GM19395 (cell line): Measurements from ENCODE around the gene ALX3.
"Not testable (repeated sequence)": the region's sequence is repeated elsewhere in the genome, so short reads cannot be mapped to it uniquely, and the experiment has no call there.

Experiments used
- ATAC-seq: cut with Tn5 transposase; IDR thresholded peaks from one replicate; pipeline ENCODE4 v1.9.1; 2021; ENCODE audit warnings: mild to moderate bottlenecking, moderate library complexity; ENCODE audit not compliant: unreplicated experiment

Gene ALX3

DNA sequence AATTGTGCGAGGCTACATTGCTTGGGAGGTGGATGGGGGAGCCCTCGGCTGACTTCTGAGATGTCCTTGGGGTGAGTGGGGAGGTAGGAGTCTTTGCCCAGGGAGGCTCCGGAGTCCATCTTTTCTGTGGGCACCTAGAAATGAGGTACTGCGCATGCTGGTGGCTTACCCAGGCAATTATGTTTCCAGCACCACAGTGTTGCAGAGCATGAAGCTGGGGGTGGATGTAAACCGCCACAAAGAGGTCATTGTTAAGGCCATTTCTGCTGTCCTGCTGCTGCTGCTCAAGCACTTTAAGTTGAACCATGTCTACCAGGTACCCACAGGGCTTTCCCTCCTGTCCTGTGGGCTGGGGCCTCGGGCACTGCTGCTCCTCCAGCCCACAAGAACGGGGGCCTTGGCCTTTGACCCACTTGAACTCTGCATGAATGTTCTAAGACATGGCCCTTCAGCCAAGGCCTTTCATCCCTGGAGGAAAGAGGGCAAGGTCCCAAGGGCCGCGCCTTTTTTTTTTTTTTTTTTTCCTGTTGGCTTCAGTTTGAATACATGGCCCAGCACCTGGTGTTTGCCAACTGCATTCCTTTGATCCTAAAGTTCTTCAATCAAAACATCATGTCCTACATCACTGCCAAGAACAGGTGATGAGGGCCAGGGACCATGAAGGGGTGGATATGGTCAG lies 21.4 kb downstream of the ALX3 start:
- ATAC-seq = no peak

DNA sequence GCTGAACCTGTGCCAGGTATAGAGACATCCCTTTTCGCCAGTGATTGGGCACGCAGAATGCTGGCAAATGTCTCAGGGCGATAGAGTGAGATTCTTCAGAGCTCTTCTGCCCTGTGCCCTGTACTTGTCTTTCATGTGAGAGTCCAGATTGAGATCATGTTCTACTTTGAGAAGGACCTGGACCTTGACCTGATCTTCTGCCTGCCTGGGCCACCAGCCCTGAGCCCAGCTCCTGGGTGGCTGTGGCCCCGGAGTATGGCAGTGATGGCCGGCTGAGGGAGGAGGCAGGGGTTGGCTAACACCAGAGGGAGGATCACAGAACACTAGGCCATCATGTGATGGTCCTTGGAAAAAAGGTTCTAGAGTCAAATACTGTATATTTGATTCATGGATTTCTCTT lies 22.2 kb downstream of the ALX3 start:
- no peak for ATAC-seq

DNA sequence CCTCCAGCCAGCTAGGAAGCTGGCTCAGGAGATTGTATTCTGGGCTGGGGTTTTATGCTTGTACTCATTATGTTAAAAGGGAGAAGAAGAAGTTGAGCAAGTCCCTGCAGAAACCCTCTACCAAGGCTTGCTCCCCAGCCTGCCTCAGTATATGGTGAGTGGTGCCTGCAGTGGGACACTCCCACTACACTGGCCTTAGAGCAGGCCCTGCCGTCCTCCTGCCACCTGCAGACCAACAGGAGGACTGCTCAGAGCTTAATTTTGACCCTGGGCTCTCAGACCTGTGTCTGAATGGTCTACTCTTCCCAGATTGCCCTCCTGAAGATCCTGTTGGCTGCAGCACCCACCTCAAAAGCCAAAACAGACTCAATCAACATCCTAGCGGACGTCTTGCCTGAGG lies 23.0 kb downstream of the ALX3 start:
- no peak for ATAC-seq

DNA sequence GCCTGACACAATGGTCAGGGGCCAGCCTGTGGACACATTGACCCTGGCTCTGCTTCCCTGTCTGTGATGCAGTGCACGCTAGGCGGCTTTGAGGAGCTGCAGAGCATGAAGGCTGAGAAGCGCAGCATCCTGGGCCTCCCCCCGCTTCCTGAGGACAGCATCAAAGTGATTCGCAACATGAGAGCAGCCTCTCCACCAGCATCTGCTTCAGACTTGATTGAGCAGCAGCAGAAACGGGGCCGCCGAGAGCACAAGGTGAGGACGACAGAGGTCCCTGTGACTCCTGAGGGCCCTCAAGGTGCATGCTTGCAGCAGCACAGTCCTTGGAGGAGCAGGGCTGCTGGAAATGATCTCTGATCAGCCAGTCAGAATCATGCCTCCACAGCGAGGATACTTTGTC lies 27.5 kb downstream of the ALX3 start:
- no peak for ATAC-seq

DNA sequence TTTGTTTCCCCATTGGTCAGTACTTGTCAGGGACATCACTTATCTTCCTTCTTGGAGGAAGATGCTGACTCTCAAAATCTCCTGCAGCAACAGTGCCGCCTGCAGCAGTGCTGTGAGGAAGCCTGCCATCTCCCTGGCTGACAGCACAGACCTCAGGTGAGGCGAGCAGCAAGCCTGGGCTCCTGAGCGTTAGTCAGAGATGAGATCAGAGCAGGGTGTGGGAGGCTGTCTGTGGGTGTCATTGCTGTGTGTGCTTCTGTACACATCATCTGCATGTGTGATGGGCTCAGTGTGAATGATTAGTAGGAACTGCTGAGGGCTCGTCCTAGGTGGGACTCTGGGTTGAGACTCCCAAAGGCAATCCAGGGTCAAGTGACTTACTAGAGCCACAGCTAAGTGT lies 29.9 kb downstream of the ALX3 start:
- no peak for ATAC-seq

DNA sequence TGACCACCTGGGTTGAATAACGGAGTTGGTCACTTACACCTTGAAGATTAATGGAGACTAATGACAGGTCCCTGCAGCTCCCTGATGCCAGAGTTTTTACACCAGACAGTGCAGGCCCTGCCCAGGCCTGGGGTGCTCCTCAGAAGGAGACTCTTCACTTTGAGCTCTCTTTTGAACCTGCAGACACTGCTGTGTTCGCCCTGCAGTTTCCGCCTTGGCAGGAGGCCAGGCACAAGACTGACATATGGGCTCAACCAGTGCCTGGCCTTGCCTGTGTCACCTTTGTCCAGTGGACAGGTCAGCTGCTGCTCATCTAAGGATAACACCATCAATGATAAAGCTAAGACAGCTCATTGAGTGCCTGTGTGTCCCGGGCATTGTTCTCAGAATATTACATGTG lies 30.8 kb downstream of the ALX3 start:
- no peak for ATAC-seq

DNA sequence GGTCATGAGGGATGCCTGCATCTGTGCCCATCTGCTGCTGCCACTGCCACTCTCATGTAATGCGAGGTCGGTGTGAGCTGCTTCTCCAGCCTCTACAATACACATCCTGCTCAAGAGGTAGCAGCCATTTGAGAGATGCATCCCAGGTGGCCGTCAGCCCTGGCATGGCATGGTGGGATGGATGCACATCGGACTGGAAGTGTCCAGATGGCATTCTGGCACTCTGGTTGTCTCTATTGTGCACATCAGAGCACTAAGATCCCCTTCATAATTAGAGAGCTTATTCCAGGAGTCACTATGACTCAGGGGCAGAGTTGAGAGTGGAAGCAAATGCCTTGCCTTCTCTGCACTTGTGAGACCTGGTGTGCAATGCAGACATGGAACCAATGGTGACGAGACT lies 32.2 kb downstream of the ALX3 start:
- ATAC-seq = no peak

DNA sequence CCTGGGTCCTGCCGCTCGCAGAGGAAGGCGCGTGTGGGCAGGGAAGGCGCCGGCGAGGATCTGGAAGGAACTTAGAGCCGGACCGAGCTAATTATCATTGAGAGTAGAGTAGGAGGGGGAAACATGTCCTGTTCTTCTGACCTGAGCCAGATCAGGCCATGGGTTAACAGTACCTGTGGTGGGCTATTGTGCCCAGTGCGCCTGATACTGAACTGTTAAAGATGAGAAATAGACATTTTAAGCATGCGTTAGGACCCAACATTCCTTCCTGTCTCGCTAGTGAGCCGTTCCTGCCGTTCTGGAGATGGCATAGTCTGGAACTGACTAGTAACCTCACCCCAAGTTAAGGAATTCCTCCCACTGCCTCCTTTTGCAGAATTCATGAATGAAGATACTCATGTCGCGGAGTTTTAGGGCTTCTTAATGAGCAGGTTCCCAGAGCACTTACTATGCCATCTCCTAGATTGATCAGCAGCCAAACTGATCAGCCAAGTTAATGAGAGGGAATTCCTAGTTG lies 35.2 kb downstream of the ALX3 start:
- peak; percentile 13 for ATAC-seq

DNA sequence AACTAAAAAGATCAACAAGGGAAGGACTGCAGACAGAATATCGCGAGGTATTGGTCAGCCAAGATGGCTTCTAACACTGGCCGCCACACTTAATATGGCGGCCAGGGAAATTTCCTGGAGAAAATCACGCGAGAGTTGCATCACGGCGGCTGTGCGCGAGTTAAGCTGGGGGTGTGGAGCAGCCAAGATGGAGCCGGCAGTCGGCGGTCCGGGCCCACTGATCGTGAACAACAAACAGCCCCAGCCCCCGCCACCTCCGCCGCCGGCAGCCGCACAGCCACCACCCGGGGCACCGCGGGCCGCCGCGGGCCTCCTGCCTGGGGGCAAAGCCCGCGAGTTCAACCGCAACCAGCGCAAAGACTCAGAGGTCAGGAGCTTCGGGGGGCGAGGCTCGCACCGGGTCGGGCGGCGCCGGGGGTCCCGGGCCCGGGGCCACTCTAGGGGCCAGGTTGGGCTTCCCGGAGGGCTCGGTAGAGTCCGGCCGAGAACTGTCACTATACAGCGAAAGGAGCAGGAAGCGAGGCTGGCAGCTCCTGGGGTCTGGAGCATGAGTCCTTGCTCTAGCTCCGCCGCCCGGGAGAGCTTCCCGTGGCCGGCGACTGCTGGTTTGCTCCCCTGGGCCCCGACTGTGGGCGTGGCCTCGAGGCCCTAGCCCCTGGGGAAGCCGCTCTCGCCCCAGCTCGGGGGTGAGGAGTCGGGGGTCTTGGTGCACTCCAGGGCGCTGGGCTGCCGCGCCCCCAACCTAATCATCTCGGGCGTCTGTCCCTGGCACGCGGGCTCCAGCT lies 35.8 kb downstream of the ALX3 start, which contains the start of gene STRIP1:
STRIP1 (plus strand) TSS at position 174 of the 785 bp plus-strand sequence; CDS start at position 188, 14 bp downstream.
- ATAC-seq = peak; percentile 93

DNA sequence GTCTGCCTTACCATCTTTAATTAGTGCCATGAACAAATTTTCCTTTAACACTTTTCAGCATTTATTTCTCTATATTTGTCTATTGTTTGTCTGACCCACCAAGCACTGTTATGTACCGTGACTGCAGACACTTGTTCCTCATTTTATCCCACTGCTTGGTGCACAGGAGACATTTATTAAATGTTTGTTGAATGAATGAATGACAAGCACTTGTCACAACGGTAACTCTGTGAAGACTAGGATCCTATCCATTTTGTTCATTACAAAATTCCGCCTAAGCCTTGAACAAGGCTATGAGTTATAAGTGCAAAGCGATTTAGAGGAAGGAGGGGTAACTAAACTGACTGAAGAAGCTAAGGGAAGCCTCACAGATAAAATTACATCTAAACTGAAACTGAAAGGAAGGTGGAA lies 36.4 kb downstream of the ALX3 start:
- ATAC-seq = no peak

DNA sequence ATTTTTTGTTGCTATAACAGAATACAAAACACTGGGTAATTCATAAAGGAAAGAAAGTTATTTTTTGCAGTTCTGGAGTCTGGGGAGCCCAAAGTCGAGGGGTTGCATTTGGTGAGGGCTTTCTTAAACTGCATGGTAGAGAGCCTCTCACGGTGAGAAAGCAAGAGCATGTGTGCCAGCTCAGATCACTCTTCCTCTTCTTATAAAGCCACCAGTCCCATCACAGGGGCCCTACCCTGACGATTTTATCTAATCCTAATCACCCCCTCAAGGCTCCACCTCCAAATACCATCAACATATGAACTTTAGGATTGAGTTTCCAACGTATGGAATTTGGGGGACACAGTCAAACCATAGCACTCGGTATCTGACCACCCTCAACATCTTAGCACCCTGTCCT lies 37.1 kb downstream of the ALX3 start:
- ATAC-seq = no peak

DNA sequence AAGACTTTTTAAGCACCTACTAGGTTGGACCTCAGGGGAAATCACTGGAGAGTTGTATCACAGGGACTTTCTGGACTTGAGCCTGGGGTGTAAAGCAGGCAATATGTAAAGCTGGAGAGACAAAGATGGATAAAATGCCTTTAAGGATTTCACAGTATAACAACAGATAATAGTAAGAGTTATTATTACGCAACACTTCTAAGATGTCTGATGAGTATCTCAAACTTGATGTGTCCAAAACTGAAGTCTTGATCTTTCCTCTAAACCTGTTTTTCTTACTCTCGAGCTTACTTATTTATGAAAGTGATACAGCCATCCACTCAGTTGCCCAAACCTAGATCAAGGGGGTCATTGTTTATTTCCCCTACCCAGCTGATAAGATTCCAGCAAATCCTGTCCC lies 38.1 kb downstream of the ALX3 start:
- ATAC-seq = no peak

DNA sequence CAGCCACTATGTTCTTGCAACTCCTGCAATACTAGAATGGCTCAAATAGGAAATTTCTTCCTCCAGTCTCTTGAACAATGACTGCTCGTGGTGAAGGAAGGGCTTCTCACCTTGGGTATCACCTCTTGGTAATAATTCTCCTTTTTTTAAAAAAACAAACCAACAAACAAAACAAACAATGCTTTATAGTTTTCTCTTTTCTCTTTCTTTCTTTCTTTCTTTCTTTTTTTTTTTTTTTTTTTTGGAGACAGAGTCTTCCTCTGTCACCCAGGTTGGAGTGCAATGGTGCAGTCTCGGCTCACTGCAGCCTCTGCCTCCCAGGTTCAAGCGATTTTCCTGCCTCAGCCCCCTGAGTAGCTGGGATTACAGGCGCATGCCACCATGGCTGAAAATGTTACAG lies 39.8 kb downstream of the ALX3 start:
- ATAC-seq = not testable (repeated sequence)

DNA sequence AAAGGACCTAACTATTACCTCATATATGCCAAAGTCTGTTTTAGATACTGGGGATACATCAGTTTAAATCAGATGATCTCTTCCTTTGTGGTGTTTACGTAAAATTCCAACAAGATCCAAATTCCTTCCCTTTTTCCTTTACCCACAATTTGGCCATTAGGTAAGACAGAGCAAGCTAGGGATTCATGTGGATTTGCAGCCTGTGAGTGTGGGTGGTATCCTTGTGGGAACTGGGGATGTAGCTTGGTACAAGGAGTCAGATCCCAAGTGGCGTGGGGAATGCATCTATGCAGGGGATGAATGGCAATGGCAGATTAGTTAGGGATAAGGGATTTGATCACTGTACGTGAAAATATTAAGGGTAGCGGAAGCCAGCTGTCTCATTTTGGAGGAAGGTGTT lies 45.9 kb downstream of the ALX3 start:
- no peak for ATAC-seq

DNA sequence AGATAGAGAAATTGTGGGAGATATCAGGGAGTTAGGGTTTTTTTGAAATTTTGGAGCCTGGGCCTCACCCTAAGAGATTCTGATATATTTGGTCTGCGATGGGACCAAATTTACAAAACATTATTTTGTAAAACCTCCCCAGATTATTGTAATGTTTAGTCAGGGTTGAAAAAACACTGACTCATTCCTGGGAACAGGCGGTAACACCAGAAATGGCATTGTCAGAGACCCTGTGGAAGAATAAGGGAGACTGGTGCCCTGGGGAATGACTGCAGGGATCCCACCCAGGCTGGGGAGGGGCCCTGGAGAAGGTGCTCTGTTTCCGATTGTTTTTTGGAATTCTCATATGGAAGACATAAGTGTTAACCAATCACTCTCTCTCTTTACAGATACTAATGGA lies 49.2 kb downstream of the ALX3 start:
- no peak for ATAC-seq

DNA sequence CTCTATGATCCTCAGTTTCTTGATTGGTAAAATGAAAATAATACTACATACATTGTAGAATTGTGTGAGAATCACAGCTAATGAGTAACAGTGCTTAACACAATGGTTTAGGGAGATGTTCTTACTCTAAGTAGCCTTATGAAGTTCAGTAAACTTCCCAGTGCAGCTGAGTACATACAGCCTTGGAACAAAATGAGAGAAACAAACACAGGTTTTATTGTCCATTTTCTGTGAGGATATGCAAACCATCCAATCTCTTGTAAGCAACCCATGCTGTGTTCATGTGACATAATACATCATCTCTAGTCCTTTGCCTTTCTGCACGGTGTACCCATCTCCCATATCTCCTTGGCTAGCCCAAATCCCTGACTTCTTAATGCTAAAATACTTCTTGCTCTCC lies 50.7 kb downstream of the ALX3 start:
- no peak for ATAC-seq

DNA sequence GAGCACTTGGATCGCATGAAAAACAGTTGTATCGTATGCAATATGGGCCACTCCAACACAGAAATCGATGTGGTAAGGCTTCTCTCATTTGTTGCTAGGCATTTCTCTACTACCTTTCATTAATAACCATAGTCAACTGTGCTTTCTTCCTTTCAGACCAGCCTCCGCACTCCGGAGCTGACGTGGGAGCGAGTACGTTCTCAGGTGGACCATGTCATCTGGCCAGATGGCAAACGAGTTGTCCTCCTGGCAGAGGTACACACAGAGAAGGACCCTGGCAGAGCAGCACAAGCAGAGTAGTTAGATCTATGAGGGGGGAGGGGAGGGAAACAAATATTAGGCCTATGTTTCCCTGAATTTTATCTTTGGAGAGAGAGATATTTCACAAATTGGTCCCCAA lies 52.1 kb downstream of the ALX3 start:
- ATAC-seq = no peak

DNA sequence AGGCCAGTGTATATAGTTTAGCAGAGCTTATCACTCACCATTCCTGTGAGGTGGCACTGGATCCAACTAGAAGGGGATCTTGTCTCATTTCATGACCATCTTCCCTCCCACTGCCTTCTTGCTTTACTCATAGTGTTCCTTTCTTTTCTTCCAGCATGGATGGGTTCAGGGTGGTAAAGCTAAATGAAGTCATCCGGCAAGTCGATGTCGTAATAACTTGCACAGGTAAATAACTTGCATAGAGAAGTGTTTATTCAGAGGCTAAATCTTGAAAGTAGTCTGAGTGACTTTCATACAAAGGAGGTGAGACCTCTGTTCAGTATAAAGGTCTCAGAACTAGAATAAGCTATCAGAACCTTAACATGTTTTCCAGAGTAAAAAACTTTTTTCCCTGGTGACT lies 52.7 kb downstream of the ALX3 start:
- ATAC-seq = no peak

DNA sequence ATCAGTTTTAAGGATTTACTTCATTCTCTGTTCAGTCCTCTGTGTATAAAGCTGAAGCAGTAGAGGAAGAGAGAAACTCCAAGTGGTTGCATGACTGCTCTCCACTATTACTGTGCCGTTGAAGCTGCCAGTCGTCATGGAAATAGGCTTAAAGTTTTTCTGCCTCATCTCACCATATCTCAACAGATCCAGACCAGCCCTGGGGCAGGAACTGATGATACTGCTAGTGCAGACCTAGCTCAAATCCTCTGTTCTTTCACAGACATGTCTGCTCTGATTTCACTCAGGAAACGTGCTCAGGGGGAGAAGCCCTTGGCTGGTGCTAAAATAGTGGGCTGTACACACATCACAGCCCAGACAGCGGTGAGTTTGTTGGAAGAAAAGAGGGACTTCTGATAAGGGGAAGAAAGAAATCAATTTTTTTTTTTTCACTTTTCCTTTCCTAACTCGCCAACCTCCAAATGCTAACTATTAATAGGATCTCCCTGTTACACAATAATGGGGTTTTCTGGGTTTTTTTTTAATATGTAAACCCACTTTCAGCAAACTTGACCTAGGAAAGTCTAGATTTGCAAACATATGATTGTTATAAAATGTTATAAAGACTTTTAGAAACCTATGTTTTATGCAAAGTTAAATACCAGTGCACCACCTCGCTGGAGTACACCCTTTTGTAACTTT lies 58.2 kb downstream of the ALX3 start:
- ATAC-seq = peak; percentile 73

DNA sequence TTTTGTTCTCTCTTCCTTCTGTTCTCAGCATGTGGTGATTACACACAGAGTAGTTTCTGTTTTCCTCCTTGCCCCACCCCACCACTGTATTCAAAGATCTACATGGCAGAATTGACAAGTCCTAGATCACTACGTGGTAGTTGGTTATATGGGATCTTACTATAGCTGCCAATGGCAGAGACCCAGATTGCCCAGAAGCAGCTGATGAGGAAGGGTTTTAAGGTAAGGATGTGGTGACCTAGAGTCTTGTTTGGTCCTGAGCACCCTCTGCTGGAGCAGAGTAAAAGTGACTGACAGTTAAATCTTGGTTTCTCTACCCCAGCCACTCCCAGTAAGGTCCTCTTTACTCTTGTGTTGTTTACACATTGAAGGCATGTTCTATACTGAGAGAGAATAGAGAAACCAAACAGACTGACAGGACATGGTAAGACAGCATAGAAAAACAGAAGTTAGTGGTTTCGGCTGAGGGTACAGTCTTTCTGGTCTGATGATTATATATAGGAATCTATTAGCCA lies 58.9 kb downstream of the ALX3 start:
- peak; percentile 99 for ATAC-seq
